Neural cell (in vitro differentiated cells): ENCODE measurements around the gene METTL3. TPM values are rescaled to one million over a fixed set of nuclear protein-coding genes. Genes with fewer than 3 reads are reported as not detected.
A peak's percentile ranks its signal among the peaks of the same experiment; 100 is the strongest.

ENCODE experiments used
- H2AFZ ChIP-seq: fragments of 200-600, 300-800 bp; sonication (generic), shearing (Covaris generic); 2 replicates; pipeline ENCODE4 v1.6.0; 2014; ENCODE audit warnings: low read depth, mild to moderate bottlenecking, antibody characterized with exemption, low read length, moderate library complexity
- H3F3A ChIP-seq: fragments of 200-600 bp; shearing (Covaris generic); 2 replicates; pipeline ENCODE4 v1.6.1; 2016; ENCODE audit warnings: mild to moderate bottlenecking, moderate library complexity, mixed read lengths, antibody characterized with exemption, low read length; ENCODE audit not compliant: insufficient read depth, poor library complexity, severe bottlenecking
- H3K27ac ChIP-seq: fragments of 200-600, 300-800 bp; sonication (generic), shearing (Covaris generic); 2 replicates; pipeline ENCODE4 v1.5.1; 2014; ENCODE audit warnings: mild to moderate bottlenecking, low read length, moderate library complexity
- H3K27me3 ChIP-seq: fragments of 300-800, 200-600 bp; sonication (generic), shearing (Covaris generic); 2 replicates; pipeline ENCODE4 v1.6.0; 2014; ENCODE audit warnings: mild to moderate bottlenecking, low read depth, low read length, moderate library complexity; ENCODE audit not compliant: insufficient read depth
- H3K36me3 ChIP-seq: fragments of 300-800, 200-600 bp; sonication (generic), shearing (Covaris generic); 2 replicates; pipeline ENCODE4 v1.5.1; 2014; ENCODE audit warnings: mild to moderate bottlenecking, antibody characterized with exemption, low read length, moderate library complexity; ENCODE audit not compliant: insufficient read depth
- H3K4me2 ChIP-seq: fragments of 300-800, 200-600 bp; sonication (generic), shearing (Covaris generic); 2 replicates; pipeline ENCODE4 v1.6.0; 2014; ENCODE audit warnings: mild to moderate bottlenecking, low read length
- H3K4me3 ChIP-seq: fragments of 300-800, 200-600 bp; sonication (generic), shearing (Covaris generic); 2 replicates; pipeline ENCODE4 v1.5.1; 2014; ENCODE audit warnings: mild to moderate bottlenecking, low read length, moderate library complexity
- H3K79me2 ChIP-seq: fragments of 200-600 bp; shearing (Covaris generic); replicated peaks from 2 replicates; pipeline ENCODE4 v1.6.0; 2014; ENCODE audit warnings: mild to moderate bottlenecking, low read length, moderate library complexity; ENCODE audit not compliant: insufficient read depth
- H3K9ac ChIP-seq: fragments of 300-800, 200-600 bp; sonication (generic), shearing (Covaris generic); 2 replicates; pipeline ENCODE4 v1.6.1; 2016; ENCODE audit warnings: mild to moderate bottlenecking, low read length, mixed read lengths
- H3K9me2 ChIP-seq: fragments of 200-600 bp; shearing (Covaris generic); 2 replicates; pipeline ENCODE4 v1.6.1; 2016; ENCODE audit warnings: mild to moderate bottlenecking, low read length, mixed read lengths; ENCODE audit not compliant: insufficient read depth
- H3K9me3 ChIP-seq: fragments of 200-600, 300-800 bp; sonication (generic), shearing (Covaris generic); 2 replicates; pipeline ENCODE4 v1.6.1; 2016; ENCODE audit warnings: mild to moderate bottlenecking, mixed run types, low read length, moderate library complexity, mixed read lengths
- H4K20me1 ChIP-seq: fragments of 200-600 bp; shearing (Covaris generic); 2 replicates; pipeline ENCODE4 v1.6.1; 2016; ENCODE audit warnings: mild to moderate bottlenecking, mixed run types; ENCODE audit not compliant: insufficient read depth
- CTCF ChIP-seq: fragments of 450-650 bp; IDR thresholded peaks from 2 replicates; pipeline ENCODE4 v1.5.1; 2014; ENCODE audit warnings: antibody characterized with exemption, mild to moderate bottlenecking, moderate library complexity; ENCODE audit not compliant: poor library complexity, severe bottlenecking
- EP300 ChIP-seq: fragments of 450-650 bp; conservative IDR thresholded peaks from 2 replicates; pipeline ENCODE4 v1.6.1; 2014; ENCODE audit warnings: antibody characterized with exemption, mild to moderate bottlenecking, moderate library complexity; ENCODE audit not compliant: poor library complexity, severe bottlenecking
- EZH2 ChIP-seq: fragments of 200-600, 300-800 bp; shearing (Covaris generic), sonication (generic); IDR thresholded peaks from 2 replicates; pipeline ENCODE4 v1.6.1; 2014; ENCODE audit warnings: antibody characterized with exemption, low read length, borderline replicate concordance, mild to moderate bottlenecking; ENCODE audit not compliant: insufficient read depth, poor library complexity, severe bottlenecking
- MXI1 ChIP-seq: fragments of 450-650 bp; conservative IDR thresholded peaks from 2 replicates; pipeline ENCODE4 v1.6.1; 2014; ENCODE audit warnings: antibody characterized with exemption, mild to moderate bottlenecking; ENCODE audit not compliant: poor library complexity, severe bottlenecking
- POLR2AphosphoS5 ChIP-seq: IDR thresholded peaks from 2 replicates; pipeline ENCODE4 v1.6.1; 2012
- REST ChIP-seq: IDR thresholded peaks from 2 replicates; pipeline ENCODE4 v1.6.1; 2012; ENCODE audit warnings: borderline replicate concordance
- SMC3 ChIP-seq: fragments of 450-650 bp; conservative IDR thresholded peaks from 2 replicates; pipeline ENCODE4 v1.6.1; 2014; ENCODE audit warnings: antibody characterized with exemption, mild to moderate bottlenecking, moderate library complexity; ENCODE audit not compliant: poor library complexity
- TAF1 ChIP-seq: IDR thresholded peaks from 2 replicates; pipeline ENCODE4 v1.6.1; 2012; ENCODE audit warnings: low read depth
- polyA plus RNA-seq: library from polyadenylated mRNA; depleted of rRNA; stranded (reverse); fragments of >200 nt; gene quantifications from 2 replicates; pipeline ENCODE4 v1.2.3, GENCODE V29; 2014

Gene METTL3
- polyA plus RNA-seq, 1 donor from 2014 or later, result 262 TPM

GRCh38 chr14:21503376-21503775 is 7.8 kb downstream of the METTL3 start:
- H3K9me2 ChIP-seq, result no peaks in the 10 kb centered on the region
- no peaks in the 10 kb centered on the region for H3K9me3 ChIP-seq
- H3K27ac ChIP-seq, result no peak overlapping the region
- no peak overlapping the region for H3K4me2 ChIP-seq
- no peaks in the 10 kb centered on the region for H3F3A ChIP-seq
- H3K9ac ChIP-seq, result no peak overlapping the region
- no peaks in the 10 kb centered on the region for H4K20me1 ChIP-seq
- H3K79me2 ChIP-seq, result peaks cover 20% of the 10 kb centered on the region
- H3K4me3 ChIP-seq, result no peak overlapping the region
- TF ChIP-seq POLR2AphosphoS5 (peak; percentile 7), TAF1 (no peak)
- peaks cover 4% of the 10 kb centered on the region for H3K36me3 ChIP-seq
- H3K27me3 ChIP-seq, result no peaks in the 10 kb centered on the region
- no peak overlapping the region for H2AFZ ChIP-seq

- H3K9me3 ChIP-seq, result no peaks in the 10 kb centered on the region
- H3K4me2 ChIP-seq, result no peak overlapping the region
- H3F3A ChIP-seq, result no peaks in the 10 kb centered on the region
- no peaks in the 10 kb centered on the region for H3K9me2 ChIP-seq
- TF ChIP-seq CTCF (no peak), REST (no peak), EZH2 (no peak), SMC3 (no peak), EP300 (no peak), MXI1 (no peak)
- no peaks in the 10 kb centered on the region for H3K27me3 ChIP-seq
- peaks cover 6% of the 10 kb centered on the region for H3K79me2 ChIP-seq
- no peak overlapping the region for H3K4me3 ChIP-seq
- no peak overlapping the region for H3K9ac ChIP-seq
- H3K36me3 ChIP-seq, result peaks cover 10% of the 10 kb centered on the region
- no peak overlapping the region for H2AFZ ChIP-seq
- no peaks in the 10 kb centered on the region for H4K20me1 ChIP-seq
- no peak overlapping the region for H3K27ac ChIP-seq
These were observed 9.6 kb downstream of the METTL3 start for GRCh38 chr14:21501568-21501967.
